ENCODE measurements around the gene NAB1.

The NAB1 gene

GRCh38 chr2:190648289-190649034 is 421 bp upstream of the NAB1 start (continued):
- TF ChIP-seq, protein P1, sequence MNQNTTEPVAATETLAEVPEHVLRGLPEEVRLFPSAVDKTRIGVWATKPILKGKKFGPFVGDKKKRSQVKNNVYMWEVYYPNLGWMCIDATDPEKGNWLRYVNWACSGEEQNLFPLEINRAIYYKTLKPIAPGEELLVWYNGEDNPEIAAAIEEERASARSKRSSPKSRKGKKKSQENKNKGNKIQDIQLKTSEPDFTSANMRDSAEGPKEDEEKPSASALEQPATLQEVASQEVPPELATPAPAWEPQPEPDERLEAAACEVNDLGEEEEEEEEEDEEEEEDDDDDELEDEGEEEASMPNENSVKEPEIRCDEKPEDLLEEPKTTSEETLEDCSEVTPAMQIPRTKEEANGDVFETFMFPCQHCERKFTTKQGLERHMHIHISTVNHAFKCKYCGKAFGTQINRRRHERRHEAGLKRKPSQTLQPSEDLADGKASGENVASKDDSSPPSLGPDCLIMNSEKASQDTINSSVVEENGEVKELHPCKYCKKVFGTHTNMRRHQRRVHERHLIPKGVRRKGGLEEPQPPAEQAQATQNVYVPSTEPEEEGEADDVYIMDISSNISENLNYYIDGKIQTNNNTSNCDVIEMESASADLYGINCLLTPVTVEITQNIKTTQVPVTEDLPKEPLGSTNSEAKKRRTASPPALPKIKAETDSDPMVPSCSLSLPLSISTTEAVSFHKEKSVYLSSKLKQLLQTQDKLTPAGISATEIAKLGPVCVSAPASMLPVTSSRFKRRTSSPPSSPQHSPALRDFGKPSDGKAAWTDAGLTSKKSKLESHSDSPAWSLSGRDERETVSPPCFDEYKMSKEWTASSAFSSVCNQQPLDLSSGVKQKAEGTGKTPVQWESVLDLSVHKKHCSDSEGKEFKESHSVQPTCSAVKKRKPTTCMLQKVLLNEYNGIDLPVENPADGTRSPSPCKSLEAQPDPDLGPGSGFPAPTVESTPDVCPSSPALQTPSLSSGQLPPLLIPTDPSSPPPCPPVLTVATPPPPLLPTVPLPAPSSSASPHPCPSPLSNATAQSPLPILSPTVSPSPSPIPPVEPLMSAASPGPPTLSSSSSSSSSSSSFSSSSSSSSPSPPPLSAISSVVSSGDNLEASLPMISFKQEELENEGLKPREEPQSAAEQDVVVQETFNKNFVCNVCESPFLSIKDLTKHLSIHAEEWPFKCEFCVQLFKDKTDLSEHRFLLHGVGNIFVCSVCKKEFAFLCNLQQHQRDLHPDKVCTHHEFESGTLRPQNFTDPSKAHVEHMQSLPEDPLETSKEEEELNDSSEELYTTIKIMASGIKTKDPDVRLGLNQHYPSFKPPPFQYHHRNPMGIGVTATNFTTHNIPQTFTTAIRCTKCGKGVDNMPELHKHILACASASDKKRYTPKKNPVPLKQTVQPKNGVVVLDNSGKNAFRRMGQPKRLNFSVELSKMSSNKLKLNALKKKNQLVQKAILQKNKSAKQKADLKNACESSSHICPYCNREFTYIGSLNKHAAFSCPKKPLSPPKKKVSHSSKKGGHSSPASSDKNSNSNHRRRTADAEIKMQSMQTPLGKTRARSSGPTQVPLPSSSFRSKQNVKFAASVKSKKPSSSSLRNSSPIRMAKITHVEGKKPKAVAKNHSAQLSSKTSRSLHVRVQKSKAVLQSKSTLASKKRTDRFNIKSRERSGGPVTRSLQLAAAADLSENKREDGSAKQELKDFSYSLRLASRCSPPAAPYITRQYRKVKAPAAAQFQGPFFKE (tag by site-specific recombination; IDR thresholded peaks at IDR 0.05; ENCODE audit: borderline replicate concordance): no peak
- no peak for TF ChIP-seq ZNF549 (tag by site-specific recombination; IDR thresholded peaks at IDR 0.05)
- TF ChIP-seq, protein P2, sequence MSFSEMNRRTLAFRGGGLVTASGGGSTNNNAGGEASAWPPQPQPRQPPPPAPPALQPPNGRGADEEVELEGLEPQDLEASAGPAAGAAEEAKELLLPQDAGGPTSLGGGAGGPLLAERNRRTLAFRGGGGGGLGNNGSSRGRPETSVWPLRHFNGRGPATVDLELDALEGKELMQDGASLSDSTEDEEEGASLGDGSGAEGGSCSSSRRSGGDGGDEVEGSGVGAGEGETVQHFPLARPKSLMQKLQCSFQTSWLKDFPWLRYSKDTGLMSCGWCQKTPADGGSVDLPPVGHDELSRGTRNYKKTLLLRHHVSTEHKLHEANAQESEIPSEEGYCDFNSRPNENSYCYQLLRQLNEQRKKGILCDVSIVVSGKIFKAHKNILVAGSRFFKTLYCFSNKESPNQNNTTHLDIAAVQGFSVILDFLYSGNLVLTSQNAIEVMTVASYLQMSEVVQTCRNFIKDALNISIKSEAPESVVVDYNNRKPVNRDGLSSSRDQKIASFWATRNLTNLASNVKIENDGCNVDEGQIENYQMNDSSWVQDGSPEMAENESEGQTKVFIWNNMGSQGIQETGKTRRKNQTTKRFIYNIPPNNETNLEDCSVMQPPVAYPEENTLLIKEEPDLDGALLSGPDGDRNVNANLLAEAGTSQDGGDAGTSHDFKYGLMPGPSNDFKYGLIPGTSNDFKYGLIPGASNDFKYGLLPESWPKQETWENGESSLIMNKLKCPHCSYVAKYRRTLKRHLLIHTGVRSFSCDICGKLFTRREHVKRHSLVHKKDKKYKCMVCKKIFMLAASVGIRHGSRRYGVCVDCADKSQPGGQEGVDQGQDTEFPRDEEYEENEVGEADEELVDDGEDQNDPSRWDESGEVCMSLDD (tag by site-specific recombination; IDR thresholded peaks at IDR 0.05): 0 out of 2 replicates have a peak, but pooled peaks have one; percentile 19
- no peak for TF ChIP-seq ZFP41 (tag by site-specific recombination; IDR thresholded peaks at IDR 0.05; ENCODE audit: borderline replicate concordance)
- TF ChIP-seq, protein P3, sequence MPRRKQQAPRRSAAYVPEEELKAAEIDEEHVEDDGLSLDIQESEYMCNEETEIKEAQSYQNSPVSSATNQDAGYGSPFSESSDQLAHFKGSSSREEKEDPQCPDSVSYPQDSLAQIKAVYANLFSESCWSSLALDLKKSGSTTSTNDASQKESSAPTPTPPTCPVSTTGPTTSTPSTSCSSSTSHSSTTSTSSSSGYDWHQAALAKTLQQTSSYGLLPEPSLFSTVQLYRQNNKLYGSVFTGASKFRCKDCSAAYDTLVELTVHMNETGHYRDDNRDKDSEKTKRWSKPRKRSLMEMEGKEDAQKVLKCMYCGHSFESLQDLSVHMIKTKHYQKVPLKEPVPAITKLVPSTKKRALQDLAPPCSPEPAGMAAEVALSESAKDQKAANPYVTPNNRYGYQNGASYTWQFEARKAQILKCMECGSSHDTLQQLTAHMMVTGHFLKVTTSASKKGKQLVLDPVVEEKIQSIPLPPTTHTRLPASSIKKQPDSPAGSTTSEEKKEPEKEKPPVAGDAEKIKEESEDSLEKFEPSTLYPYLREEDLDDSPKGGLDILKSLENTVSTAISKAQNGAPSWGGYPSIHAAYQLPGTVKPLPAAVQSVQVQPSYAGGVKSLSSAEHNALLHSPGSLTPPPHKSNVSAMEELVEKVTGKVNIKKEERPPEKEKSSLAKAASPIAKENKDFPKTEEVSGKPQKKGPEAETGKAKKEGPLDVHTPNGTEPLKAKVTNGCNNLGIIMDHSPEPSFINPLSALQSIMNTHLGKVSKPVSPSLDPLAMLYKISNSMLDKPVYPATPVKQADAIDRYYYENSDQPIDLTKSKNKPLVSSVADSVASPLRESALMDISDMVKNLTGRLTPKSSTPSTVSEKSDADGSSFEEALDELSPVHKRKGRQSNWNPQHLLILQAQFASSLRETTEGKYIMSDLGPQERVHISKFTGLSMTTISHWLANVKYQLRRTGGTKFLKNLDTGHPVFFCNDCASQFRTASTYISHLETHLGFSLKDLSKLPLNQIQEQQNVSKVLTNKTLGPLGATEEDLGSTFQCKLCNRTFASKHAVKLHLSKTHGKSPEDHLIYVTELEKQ (tag by site-specific recombination; IDR thresholded peaks at IDR 0.05; ENCODE audit: borderline replicate concordance): no peak
- no peak for TF ChIP-seq ZNF529 (tag by site-specific recombination; IDR thresholded peaks at IDR 0.05; ENCODE audit: insufficient replicate concordance)
- TF ChIP-seq SP2 (tag by site-specific recombination; IDR thresholded peaks at IDR 0.05): peak; percentile 49
- no peak for TF ChIP-seq ZNF184 (tag by site-specific recombination; IDR thresholded peaks at IDR 0.05)
- TF ChIP-seq KLF9 (tag by site-specific recombination; IDR thresholded peaks at IDR 0.05; ENCODE audit: low read depth): peak; percentile 51
- no peak for TF ChIP-seq ZNF530 (tag by site-specific recombination; IDR thresholded peaks at IDR 0.05; ENCODE audit: low read depth)
- TF ChIP-seq ZNF174 (tag by site-specific recombination; IDR thresholded peaks at IDR 0.05): no peak
- TF ChIP-seq TRIM28 (IDR thresholded peaks at IDR 0.05; ENCODE audit: borderline replicate concordance, low read length): no peak
- no peak for TF ChIP-seq ZNF146 (tag by site-specific recombination; IDR thresholded peaks at IDR 0.05)
- TF ChIP-seq GLI2 (tag by site-specific recombination; IDR thresholded peaks at IDR 0.05; ENCODE audit: borderline replicate concordance, low read depth): no peak
- no peak for TF ChIP-seq ZNF433 (tag by site-specific recombination; IDR thresholded peaks at IDR 0.05; ENCODE audit: low read depth)
- TF ChIP-seq ZNF426 (tag by site-specific recombination; IDR thresholded peaks at IDR 0.05): no peak
- TF ChIP-seq KLF7 (tag by site-specific recombination; IDR thresholded peaks at IDR 0.05; ENCODE audit: borderline replicate concordance): no peak
- TF ChIP-seq ZNF629 (tag by site-specific recombination; IDR thresholded peaks at IDR 0.05): no peak
- TF ChIP-seq ZNF302 (tag by site-specific recombination; IDR thresholded peaks at IDR 0.05; ENCODE audit: low read depth): no peak
- peak; percentile 17; the same call in 1 of the 2 replicates for TF ChIP-seq ZNF600 (tag by site-specific recombination; IDR thresholded peaks at IDR 0.05)
- TF ChIP-seq SP3 (tag by site-specific recombination; IDR thresholded peaks at IDR 0.05): peak; percentile 48
- no peak for TF ChIP-seq ZBTB7A (tag by site-specific recombination; IDR thresholded peaks at IDR 0.05; ENCODE audit: low read depth)
- TF ChIP-seq, protein P4, sequence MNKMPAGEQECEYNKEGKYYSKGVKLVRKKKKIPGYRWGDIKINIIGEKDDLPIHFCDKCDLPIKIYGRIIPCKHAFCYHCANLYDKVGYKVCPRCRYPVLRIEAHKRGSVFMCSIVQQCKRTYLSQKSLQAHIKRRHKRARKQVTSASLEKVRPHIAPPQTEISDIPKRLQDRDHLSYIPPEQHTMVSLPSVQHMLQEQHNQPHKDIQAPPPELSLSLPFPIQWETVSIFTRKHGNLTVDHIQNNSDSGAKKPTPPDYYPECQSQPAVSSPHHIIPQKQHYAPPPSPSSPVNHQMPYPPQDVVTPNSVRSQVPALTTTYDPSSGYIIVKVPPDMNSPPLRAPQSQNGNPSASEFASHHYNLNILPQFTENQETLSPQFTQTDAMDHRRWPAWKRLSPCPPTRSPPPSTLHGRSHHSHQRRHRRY (tag by site-specific recombination; IDR thresholded peaks at IDR 0.05): no peak
- TF ChIP-seq, protein P5, sequence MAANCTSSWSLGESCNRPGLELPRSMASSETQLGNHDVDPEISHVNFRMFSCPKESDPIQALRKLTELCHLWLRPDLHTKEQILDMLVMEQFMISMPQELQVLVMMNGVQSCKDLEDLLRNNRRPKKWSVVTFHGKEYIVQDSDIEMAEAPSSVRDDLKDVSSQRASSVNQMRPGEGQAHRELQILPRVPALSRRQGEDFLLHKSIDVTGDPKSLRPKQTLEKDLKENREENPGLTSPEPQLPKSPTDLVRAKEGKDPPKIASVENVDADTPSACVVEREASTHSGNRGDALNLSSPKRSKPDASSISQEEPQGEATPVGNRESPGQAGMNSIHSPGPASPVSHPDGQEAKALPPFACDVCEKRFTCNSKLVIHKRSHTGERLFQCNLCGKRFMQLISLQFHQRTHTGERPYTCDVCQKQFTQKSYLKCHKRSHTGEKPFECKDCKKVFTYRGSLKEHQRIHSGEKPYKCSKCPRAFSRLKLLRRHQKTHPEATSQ (tag by site-specific recombination; IDR thresholded peaks at IDR 0.05): no peak
- no peak for TF ChIP-seq ZSCAN16 (tag by site-specific recombination; IDR thresholded peaks at IDR 0.05)

All from HEK293 (cell line).